SJCRH30 (cell line): ENCODE data around the gene TMF1. TPM values are rescaled to one million over a fixed set of nuclear protein-coding genes. Genes with fewer than 3 reads are reported as not detected.

ENCODE experiments used
- DNase-seq, 2 experiments: peaks; one replicate each; pipeline ENCODE4 v3.0.0-alpha.2; 2015 to 2020
- H3K27ac ChIP-seq: fragments of 250-450 bp; sonication (Bioruptor Pico); 2 replicates; pipeline ENCODE4 v1.5.1; 2020; ENCODE audit warnings: mild to moderate bottlenecking, moderate library complexity
- H3K27me3 ChIP-seq: fragments of 250-450 bp; sonication (Bioruptor Pico); 2 replicates; pipeline ENCODE4 v1.5.1; 2020; ENCODE audit warnings: mild to moderate bottlenecking, moderate library complexity
- H3K36me3 ChIP-seq: fragments of 250-450 bp; sonication (Bioruptor Pico); 2 replicates; pipeline ENCODE4 v1.5.1; 2020; ENCODE audit warnings: mild to moderate bottlenecking, moderate library complexity
- H3K4me1 ChIP-seq: fragments of 250-450 bp; sonication (Bioruptor Pico); 2 replicates; pipeline ENCODE4 v1.5.1; 2020; ENCODE audit warnings: mild to moderate bottlenecking, moderate library complexity
- H3K4me3 ChIP-seq: fragments of 250-450 bp; sonication (Bioruptor Pico); 2 replicates; pipeline ENCODE4 v1.5.1; 2020; ENCODE audit warnings: mild to moderate bottlenecking, moderate library complexity
- H3K9me3 ChIP-seq: fragments of 250-450 bp; sonication (Bioruptor Pico); replicated peaks from 2 replicates; pipeline ENCODE4 v1.5.1; 2020; ENCODE audit warnings: mild to moderate bottlenecking, moderate library complexity
- total RNA-seq: library from RNA; depleted of rRNA; stranded (reverse); fragments of >200 nt; shearing (Covaris generic); gene quantifications from 2 replicates; pipeline ENCODE4 v1.2.3, GENCODE V29; 2014; rRNA removed

TMF1 gene
- total RNA-seq, 1 experiment from 2014 or later = 12.7 TPM

DNA sequence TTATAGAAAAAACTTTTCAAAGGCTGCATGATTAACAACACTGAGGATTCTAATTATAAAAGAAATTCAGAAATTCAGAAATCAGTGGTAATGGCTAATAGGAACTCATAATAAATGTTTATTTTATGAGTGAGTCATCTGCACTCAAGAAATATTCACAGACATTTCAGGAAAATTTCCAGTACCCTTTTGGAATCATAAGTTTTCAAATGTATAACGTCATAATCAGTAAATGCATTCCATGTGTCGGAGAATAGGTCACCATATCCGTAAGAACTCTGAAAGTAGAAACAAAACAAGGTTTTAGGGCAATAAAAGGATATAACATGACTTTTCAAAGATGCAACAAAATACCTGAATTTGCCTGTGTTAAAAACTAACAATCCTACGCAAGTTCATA, 63.4 kb downstream of the TMF1 start:
- H3K27me3 ChIP-seq = no peaks in the 10 kb centered on the region
- H3K36me3 ChIP-seq = no peaks in the 10 kb centered on the region
- H3K4me3 ChIP-seq = no peak overlapping the region
- DNase-seq = no peak
- no peak overlapping the region for H3K27ac ChIP-seq
- H3K9me3 ChIP-seq = no peaks in the 10 kb centered on the region
- H3K4me1 ChIP-seq = no peaks in the 10 kb centered on the region

DNA sequence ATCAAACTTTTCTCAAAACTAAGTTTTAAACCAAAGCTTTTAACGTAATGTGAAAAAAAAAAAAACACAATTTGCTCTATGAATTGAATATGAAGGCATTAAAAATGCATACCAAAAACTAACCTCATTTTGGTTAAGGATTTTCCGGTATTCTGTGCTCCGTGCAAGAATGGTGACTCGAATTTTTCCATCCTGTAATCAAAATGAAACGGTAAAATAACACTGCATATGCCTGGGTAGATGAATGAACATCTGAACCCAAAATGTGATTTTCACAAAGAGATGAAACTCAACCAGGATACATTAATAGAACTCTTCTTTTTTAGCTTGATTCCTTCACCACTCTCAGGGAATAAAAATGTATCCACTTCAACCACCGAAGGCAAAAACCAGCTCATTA, 64.8 kb downstream of the TMF1 start:
- no peak for DNase-seq
- H3K27ac ChIP-seq = no peak overlapping the region
- no peaks in the 10 kb centered on the region for H3K27me3 ChIP-seq
- H3K4me1 ChIP-seq = no peaks in the 10 kb centered on the region
- H3K4me3 ChIP-seq = no peak overlapping the region
- H3K9me3 ChIP-seq = no peaks in the 10 kb centered on the region
- no peaks in the 10 kb centered on the region for H3K36me3 ChIP-seq

GRCh38 chr3:68986496-68987208, 65.5 kb downstream of the TMF1 start:
- no peaks in the 10 kb centered on the region for H3K9me3 ChIP-seq
- no peak overlapping the region for H3K27ac ChIP-seq
- no peak for DNase-seq
- no peak overlapping the region for H3K4me3 ChIP-seq
- H3K4me1 ChIP-seq = no peaks in the 10 kb centered on the region
- H3K27me3 ChIP-seq = no peaks in the 10 kb centered on the region
- no peaks in the 10 kb centered on the region for H3K36me3 ChIP-seq

- H3K27me3 ChIP-seq = no peaks in the 10 kb centered on the region
- H3K4me1 ChIP-seq = no peaks in the 10 kb centered on the region
- H3K9me3 ChIP-seq = no peaks in the 10 kb centered on the region
- H3K36me3 ChIP-seq = no peaks in the 10 kb centered on the region
- H3K27ac ChIP-seq = no peak overlapping the region
- DNase-seq = no peak
- H3K4me3 ChIP-seq = no peak overlapping the region
These were observed 66.9 kb downstream of the TMF1 start for GRCh38 chr3:68985146-68985790.

DNA sequence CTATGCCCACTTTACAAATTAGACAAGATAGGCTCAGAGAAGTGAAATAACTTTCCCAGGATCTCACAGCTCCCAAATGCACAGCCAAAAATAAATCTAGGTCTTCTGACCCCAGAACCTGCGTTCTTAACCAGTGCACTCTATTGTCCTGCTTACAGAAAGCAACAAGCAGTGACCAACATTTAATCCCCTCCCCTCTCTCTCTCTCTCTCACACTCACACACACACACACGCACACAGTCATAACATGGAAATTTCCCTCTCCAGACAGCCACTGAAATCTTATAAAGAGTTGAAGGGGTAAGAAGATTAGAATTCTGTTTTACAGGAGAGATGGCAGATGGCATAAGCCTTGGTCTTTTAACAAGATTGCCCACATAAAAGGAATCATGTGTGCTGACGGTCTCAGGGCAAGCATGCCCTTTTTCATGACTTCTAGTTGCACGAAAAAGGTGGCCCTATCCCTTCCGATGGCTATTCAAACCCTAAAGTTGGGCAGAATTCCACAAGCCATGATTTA, 68.1 kb downstream of the TMF1 start:
- H3K36me3 ChIP-seq = no peaks in the 10 kb centered on the region
- H3K27ac ChIP-seq = no peak overlapping the region
- DNase-seq = no peak
- no peaks in the 10 kb centered on the region for H3K4me1 ChIP-seq
- H3K4me3 ChIP-seq = no peak overlapping the region
- H3K9me3 ChIP-seq = no peaks in the 10 kb centered on the region
- no peaks in the 10 kb centered on the region for H3K27me3 ChIP-seq

GRCh38 chr3:68977486-68978167, 74.5 kb downstream of the TMF1 start:
- no peaks in the 10 kb centered on the region for H3K27me3 ChIP-seq
- H3K9me3 ChIP-seq = no peaks in the 10 kb centered on the region
- H3K27ac ChIP-seq = no peak overlapping the region
- H3K4me3 ChIP-seq = no peak overlapping the region
- no peaks in the 10 kb centered on the region for H3K4me1 ChIP-seq
- DNase-seq = no peak
- no peaks in the 10 kb centered on the region for H3K36me3 ChIP-seq

DNA sequence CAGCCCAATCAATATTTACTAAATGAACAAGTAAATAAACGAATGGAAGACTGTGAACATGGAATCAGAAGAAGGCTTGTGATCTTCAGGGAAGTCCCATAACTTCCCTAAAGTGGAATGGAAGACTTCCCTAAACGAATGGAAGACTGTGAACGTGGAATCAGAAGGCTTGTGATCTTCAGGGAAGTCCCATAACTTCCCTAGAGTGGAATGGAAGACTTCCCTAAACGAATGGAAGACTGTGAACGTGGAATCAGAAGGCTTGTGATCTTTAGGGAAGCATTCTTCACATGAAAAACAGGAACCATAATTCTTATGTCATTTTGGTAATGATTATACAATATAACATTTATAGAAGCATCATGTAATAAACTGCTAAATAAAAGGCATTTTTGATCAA, 77.4 kb downstream of the TMF1 start:
- H3K36me3 ChIP-seq = no peaks in the 10 kb centered on the region
- no peaks in the 10 kb centered on the region for H3K9me3 ChIP-seq
- no peak overlapping the region for H3K27ac ChIP-seq
- no peak overlapping the region for H3K4me3 ChIP-seq
- no peaks in the 10 kb centered on the region for H3K4me1 ChIP-seq
- H3K27me3 ChIP-seq = no peaks in the 10 kb centered on the region
- no peak for DNase-seq

DNA sequence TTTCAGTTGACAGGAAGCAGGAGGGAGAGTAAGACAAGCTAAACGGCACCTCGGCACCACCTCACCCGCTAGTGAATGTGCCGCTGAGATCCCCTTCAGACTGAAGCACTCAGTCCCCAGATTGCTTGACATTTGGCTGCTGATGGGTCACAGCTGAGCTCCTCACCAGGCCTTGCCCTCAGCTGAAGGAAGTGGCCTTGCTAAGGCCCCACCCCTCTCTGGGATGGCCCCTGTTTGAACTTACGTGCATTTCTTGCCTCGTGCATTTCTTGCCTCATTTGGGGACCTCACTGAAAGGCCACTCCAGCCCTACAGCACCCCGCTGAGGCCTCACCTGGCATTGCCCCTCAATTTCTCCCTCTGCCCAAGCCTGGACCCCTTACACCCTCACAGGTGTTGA, 78.5 kb downstream of the TMF1 start:
- Histone ChIP-seq H3K9me3 (no peaks in the 10 kb centered on the region), H3K27me3 (no peaks in the 10 kb centered on the region), H3K4me1 (no peaks in the 10 kb centered on the region), H3K36me3 (no peaks in the 10 kb centered on the region), H3K27ac (no peak overlapping the region), H3K4me3 (no peak overlapping the region)
- no peak for DNase-seq

DNA sequence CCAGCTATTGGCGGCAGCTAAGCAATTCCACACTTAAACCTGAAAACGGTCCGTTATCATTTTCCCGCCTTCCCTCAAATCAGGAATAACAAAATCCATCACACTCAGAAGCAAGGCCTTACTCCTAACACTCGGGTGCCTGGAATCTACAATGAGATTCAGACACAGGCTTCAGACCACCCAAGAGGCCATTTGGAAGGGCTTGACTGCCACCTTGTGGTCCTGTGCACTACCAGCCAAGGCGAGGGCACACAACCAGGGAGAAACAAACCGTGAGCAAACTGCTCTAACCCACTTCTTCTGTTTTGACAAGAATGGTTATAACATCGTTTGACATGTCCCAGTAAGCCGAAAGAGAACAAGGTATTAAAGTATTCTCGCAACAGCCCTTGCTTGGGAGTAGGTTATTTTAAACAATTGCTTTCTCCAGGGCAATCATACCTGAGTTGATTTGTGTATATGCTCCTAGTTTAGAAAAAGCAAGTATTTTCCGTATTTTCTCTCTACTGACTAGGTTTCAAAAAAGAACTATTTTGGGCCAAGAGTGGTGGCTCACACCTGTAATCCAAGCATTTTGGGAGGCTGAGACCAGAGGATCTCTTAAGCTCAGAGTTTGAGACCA, 79.7 kb downstream of the TMF1 start:
- DNase-seq = peak; percentile 47 to 76
- Histone ChIP-seq H3K27ac (no peak overlapping the region), H3K27me3 (no peaks in the 10 kb centered on the region), H3K4me3 (no peak overlapping the region), H3K9me3 (no peaks in the 10 kb centered on the region), H3K4me1 (no peaks in the 10 kb centered on the region), H3K36me3 (no peaks in the 10 kb centered on the region)

Other genes starting within 250 kb of the TMF1 start
- gene TAFA4, start 119.8 kb downstream of the TMF1 start, total RNA-seq = not detected in 2 replicates
- gene EOGT, start 38.6 kb downstream of the TMF1 start, total RNA-seq = 8.0 and 11.7 TPM in 2 replicates
- gene UBA3, start 28.0 kb upstream of the TMF1 start, total RNA-seq = 41.0 and 48.4 TPM in 2 replicates
- 29.4 and 30.5 TPM in 2 replicates for gene ARL6IP5, start 32.6 kb upstream of the TMF1 start, total RNA-seq
- gene LMOD3, start 70.3 kb upstream of the TMF1 start, total RNA-seq = 0.66 and 1.0 TPM in 2 replicates